SU-DHL-6 (cell line): ENCODE results near the gene FFAR2.

Experiments used
- H2AFZ ChIP-seq: fragments of 200-600 bp; sonication (generic); 2 replicates; pipeline ENCODE4 v1.6.1; 2014; ENCODE audit warnings: low read depth, mild to moderate bottlenecking, moderate library complexity, mixed read lengths, antibody characterized with exemption, low read length; ENCODE audit not compliant: severe bottlenecking
- H3F3A ChIP-seq: fragments of 200-600 bp; shearing (Covaris generic); 2 replicates; pipeline ENCODE4 v1.6.0; 2016; ENCODE audit warnings: antibody characterized with exemption, mild to moderate bottlenecking; ENCODE audit not compliant: insufficient read depth
- H3K27ac ChIP-seq: fragments of 200-600 bp; sonication (generic); 2 replicates; pipeline ENCODE4 v1.5.1; 2016; ENCODE audit warnings: low read depth, mild to moderate bottlenecking, low read length, moderate library complexity, mixed read lengths
- H3K27me3 ChIP-seq: fragments of 200-600 bp; sonication (generic), shearing (Covaris generic); 2 replicates; pipeline ENCODE4 v1.6.0; 2014; ENCODE audit warnings: mild to moderate bottlenecking, low read length
- H3K36me3 ChIP-seq: fragments of 200-600 bp; sonication (generic); 2 replicates; pipeline ENCODE4 v1.6.1; 2014; ENCODE audit warnings: mild to moderate bottlenecking, low read length, mixed read lengths
- H3K4me2 ChIP-seq: fragments of 300-600, 200-600 bp; shearing (Covaris generic), sonication (generic); 2 replicates; pipeline ENCODE4 v1.6.0; 2014; ENCODE audit warnings: low read length, low read depth, mild to moderate bottlenecking; ENCODE audit not compliant: poor library complexity, severe bottlenecking
- H3K4me3 ChIP-seq: fragments of 200-600 bp; sonication (generic); 2 replicates; pipeline ENCODE4 v1.5.1; 2014; ENCODE audit warnings: antibody characterized with exemption, low read length, mild to moderate bottlenecking, mixed read lengths; ENCODE audit not compliant: insufficient read depth, poor library complexity, severe bottlenecking
- H3K79me2 ChIP-seq: fragments of 200-600 bp; sonication (generic); 2 replicates; pipeline ENCODE4 v1.6.1; 2014; ENCODE audit warnings: mild to moderate bottlenecking, low read length, moderate library complexity; ENCODE audit not compliant: insufficient read depth
- H3K9ac ChIP-seq: fragments of 200-600 bp; sonication (generic); 2 replicates; pipeline ENCODE4 v1.7.0; 2014; ENCODE audit warnings: mild to moderate bottlenecking, low read length
- H3K9me2 ChIP-seq: fragments of 200-600 bp; sonication (generic); replicated peaks from 2 replicates; pipeline ENCODE4 v1.6.1; 2014; ENCODE audit warnings: low read length; ENCODE audit not compliant: insufficient read depth
- H3K9me3 ChIP-seq: fragments of 200-600 bp; sonication (generic); 2 replicates; pipeline ENCODE4 v1.6.1; 2014; ENCODE audit warnings: low read length, mixed read lengths; ENCODE audit not compliant: insufficient read depth
- H4K20me1 ChIP-seq: fragments of 200-600 bp; sonication (generic); 2 replicates; pipeline ENCODE4 v1.6.1; 2014; ENCODE audit warnings: low read depth, mild to moderate bottlenecking, antibody characterized with exemption, low read length, moderate library complexity, mixed read lengths
- EZH2phosphoT487 ChIP-seq: fragments of 200-600 bp; sonication (generic), shearing (Covaris generic); conservative IDR thresholded peaks from 2 replicates; pipeline ENCODE4 v1.6.1; 2018; ENCODE audit warnings: mild to moderate bottlenecking, antibody characterized with exemption, low read length, moderate library complexity, mixed read lengths
- TF ChIP-seq, protein P1 (sequence below): fragments of 200-600 bp; sonication (generic); IDR thresholded peaks from one replicate; pipeline ENCODE4 v1.5.1; 2017; ENCODE audit warnings: antibody characterized with exemption, mild to moderate bottlenecking, low read length, moderate library complexity; ENCODE audit not compliant: insufficient read depth, poor library complexity, severe bottlenecking

The FFAR2 gene

DNA sequence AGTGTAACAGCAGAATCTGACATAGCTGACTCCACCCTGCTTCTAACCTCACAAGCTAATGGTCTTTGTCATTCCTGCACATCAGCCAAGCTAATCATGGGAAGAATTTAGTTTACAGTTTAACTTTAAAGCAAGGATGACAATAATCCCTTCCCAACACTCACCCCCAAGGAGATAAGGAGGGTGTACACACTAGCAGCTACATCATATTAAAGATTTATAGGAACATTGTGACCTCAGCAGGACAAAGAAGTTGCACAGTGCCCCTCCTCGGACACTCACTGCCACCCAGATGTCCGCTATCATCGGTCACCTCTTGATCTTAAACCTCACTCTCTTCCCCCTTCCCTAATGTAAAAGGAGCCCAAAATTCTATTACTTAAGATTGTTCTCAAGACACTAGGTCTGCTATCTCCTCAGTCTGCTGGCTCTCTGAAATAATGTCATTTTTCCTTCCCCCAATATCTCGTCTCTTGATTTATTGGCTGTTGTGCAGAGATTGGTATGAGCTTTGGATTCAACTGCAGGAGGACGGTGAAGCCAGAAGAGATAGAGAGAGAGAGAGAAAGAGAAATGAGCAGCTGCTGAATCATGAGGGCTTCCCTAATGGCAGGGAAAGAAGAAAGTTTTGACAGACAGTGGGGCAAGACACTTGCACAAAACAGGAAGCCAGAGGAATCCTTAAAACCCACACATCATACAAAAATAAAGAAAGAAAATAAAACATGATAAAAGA, 17.5 kb upstream of the FFAR2 start:
- H3K9me2 ChIP-seq: no peaks in the 10 kb centered on the region
- TF ChIP-seq, protein P1, sequence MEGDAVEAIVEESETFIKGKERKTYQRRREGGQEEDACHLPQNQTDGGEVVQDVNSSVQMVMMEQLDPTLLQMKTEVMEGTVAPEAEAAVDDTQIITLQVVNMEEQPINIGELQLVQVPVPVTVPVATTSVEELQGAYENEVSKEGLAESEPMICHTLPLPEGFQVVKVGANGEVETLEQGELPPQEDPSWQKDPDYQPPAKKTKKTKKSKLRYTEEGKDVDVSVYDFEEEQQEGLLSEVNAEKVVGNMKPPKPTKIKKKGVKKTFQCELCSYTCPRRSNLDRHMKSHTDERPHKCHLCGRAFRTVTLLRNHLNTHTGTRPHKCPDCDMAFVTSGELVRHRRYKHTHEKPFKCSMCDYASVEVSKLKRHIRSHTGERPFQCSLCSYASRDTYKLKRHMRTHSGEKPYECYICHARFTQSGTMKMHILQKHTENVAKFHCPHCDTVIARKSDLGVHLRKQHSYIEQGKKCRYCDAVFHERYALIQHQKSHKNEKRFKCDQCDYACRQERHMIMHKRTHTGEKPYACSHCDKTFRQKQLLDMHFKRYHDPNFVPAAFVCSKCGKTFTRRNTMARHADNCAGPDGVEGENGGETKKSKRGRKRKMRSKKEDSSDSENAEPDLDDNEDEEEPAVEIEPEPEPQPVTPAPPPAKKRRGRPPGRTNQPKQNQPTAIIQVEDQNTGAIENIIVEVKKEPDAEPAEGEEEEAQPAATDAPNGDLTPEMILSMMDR: no peak
- TF ChIP-seq EZH2phosphoT487: no peak
- no peaks in the 10 kb centered on the region for H3K27me3 ChIP-seq
- H3K4me2 ChIP-seq: no peak overlapping the region
- no peaks in the 10 kb centered on the region for H3F3A ChIP-seq
- H3K79me2 ChIP-seq: no peaks in the 10 kb centered on the region
- no peak overlapping the region for H3K4me3 ChIP-seq
- no peaks in the 10 kb centered on the region for H4K20me1 ChIP-seq
- no peak overlapping the region for H3K27ac ChIP-seq
- H2AFZ ChIP-seq: no peak overlapping the region
- H3K36me3 ChIP-seq: no peaks in the 10 kb centered on the region
- H3K9me3 ChIP-seq: no peaks in the 10 kb centered on the region
- H3K9ac ChIP-seq: no peak overlapping the region

DNA sequence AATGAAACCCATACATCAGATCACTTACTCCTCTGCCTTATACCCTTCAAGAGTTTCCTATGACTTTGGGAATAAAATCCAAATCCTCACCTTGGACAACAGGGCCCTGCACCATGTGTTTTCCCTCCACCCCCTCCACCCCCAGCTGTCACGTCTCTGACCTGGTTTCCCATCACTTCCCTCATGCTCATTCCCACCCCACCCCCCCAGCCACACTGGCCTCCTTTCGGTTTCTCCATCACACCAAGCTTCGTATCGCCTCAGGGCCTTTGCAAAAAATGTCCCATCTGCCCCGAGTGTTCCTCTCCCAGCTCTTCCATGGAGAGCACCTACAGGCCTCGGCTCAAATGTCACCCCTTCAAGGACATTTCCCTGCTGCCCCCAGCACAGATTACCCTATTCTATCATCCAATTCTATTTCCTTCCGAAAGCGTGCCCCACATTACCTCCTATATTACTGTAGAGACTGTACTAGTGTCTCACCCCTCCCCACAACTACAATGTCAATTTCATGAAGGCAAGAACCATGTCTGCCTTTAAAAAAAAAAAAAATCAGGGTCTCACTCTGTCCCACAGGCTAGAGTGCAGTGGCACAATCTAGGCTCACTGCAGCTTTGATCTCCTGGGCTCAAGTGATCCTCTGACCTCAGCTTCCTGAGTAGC, 16.8 kb upstream of the FFAR2 start:
- H3K9me3 ChIP-seq: no peaks in the 10 kb centered on the region
- TF ChIP-seq EZH2phosphoT487: no peak
- H3K36me3 ChIP-seq: no peaks in the 10 kb centered on the region
- no peaks in the 10 kb centered on the region for H3K27me3 ChIP-seq
- H3F3A ChIP-seq: no peaks in the 10 kb centered on the region
- no peak overlapping the region for H3K4me3 ChIP-seq
- H2AFZ ChIP-seq: no peak overlapping the region
- no peaks in the 10 kb centered on the region for H3K79me2 ChIP-seq
- H3K27ac ChIP-seq: no peak overlapping the region
- H3K4me2 ChIP-seq: no peak overlapping the region
- H3K9me2 ChIP-seq: no peaks in the 10 kb centered on the region
- H4K20me1 ChIP-seq: no peaks in the 10 kb centered on the region
- H3K9ac ChIP-seq: no peak overlapping the region

DNA sequence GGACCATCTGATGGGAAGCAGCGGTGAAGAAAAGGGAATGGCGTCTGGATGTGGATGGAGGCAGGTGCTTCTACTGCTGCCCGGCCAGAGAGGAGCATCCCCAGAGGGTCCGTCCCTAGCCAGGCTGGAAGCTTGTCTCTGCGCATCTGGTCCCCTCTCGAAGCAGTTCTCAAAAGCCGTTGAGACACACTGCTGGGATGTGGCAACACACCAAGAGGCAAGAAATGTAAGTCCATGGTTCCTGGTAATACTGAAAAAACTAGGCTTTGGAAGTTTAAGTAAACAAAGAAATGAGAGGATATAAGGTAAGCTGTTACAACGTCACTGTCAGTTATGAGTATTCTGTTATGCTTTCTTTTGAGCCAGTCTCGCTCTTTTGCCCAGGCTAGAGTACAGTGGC, 15.1 kb upstream of the FFAR2 start:
- Histone ChIP-seq H3K4me2 (no peak overlapping the region), H3K9me2 (no peaks in the 10 kb centered on the region), H3K36me3 (no peaks in the 10 kb centered on the region), H3K79me2 (no peaks in the 10 kb centered on the region), H3K9ac (no peak overlapping the region), H3K27me3 (no peaks in the 10 kb centered on the region), H3K27ac (no peak overlapping the region), H2AFZ (no peak overlapping the region), H3F3A (no peaks in the 10 kb centered on the region), H3K4me3 (no peak overlapping the region), H3K9me3 (no peaks in the 10 kb centered on the region), H4K20me1 (no peaks in the 10 kb centered on the region)
- TF ChIP-seq, protein P1: no peak
- no peak for TF ChIP-seq EZH2phosphoT487

DNA sequence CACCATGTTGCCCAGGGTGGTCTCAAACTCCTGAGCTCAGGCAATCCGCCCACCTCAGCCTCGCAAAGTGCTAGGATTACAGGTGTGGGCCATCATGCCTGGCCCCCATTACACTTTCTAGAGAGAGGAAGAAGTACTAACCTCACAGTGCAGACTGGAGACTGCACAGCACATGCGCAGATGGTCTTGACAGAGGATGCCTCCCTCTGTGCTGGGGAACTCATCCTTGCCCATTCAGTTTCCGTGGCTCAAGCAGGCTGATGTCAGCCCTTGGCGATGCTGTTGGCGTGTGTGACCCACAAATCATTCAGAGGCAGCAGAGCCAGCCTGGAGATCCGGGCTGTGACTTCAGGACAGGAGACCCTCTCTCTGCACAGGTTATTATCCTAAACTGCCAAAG, 14.6 kb upstream of the FFAR2 start:
- H3K9me2 ChIP-seq: no peaks in the 10 kb centered on the region
- no peaks in the 10 kb centered on the region for H3K9me3 ChIP-seq
- no peaks in the 10 kb centered on the region for H3K27me3 ChIP-seq
- no peak overlapping the region for H3K9ac ChIP-seq
- no peak overlapping the region for H3K27ac ChIP-seq
- no peak overlapping the region for H3K4me2 ChIP-seq
- H3K4me3 ChIP-seq: no peak overlapping the region
- no peak overlapping the region for H2AFZ ChIP-seq
- no peaks in the 10 kb centered on the region for H3K79me2 ChIP-seq
- H3F3A ChIP-seq: no peaks in the 10 kb centered on the region
- H3K36me3 ChIP-seq: no peaks in the 10 kb centered on the region
- H4K20me1 ChIP-seq: no peaks in the 10 kb centered on the region
- TF ChIP-seq EZH2phosphoT487: no peak
- TF ChIP-seq, protein P1: no peak
